GM23338 (cell line): ENCODE measurements around the gene SNUPN. TPM values are rescaled to one million over a fixed set of nuclear protein-coding genes. Genes with fewer than 3 reads are reported as not detected.

Source experiments
- ATAC-seq: fragments of 200-7000 bp; cut with Tn5 transposase; 3 replicates; pipeline ENCODE4 v1.9.1; 2020
- DNase-seq: peaks from one replicate; pipeline ENCODE4 v3.0.0-alpha.2; 2015; ENCODE audit warnings: low spot score
- H2AFZ ChIP-seq: fragments of 200-600 bp; sonication (generic); 2 replicates; pipeline ENCODE4 v1.8.0; 2016; ENCODE audit warnings: antibody characterized with exemption, mild to moderate bottlenecking, moderate library complexity
- H3F3A ChIP-seq: fragments of 200-600 bp; sonication (generic); replicated peaks from 2 replicates; pipeline ENCODE4 v1.8.0; 2017; ENCODE audit warnings: antibody characterized with exemption, mixed run types, low read depth
- H3K27ac ChIP-seq: fragments of 200-600 bp; sonication (generic); 2 replicates; pipeline ENCODE4 v1.6.1; 2016; ENCODE audit warnings: low read depth
- H3K27me3 ChIP-seq: fragments of 200-600 bp; sonication (generic); 2 replicates; pipeline ENCODE4 v1.8.0; 2016; ENCODE audit warnings: mild to moderate bottlenecking, mixed run types, moderate library complexity; ENCODE audit not compliant: insufficient read depth
- H3K36me3 ChIP-seq: fragments of 200-600 bp; sonication (generic); 2 replicates; pipeline ENCODE4 v1.8.0; 2016; ENCODE audit warnings: mild to moderate bottlenecking; ENCODE audit not compliant: insufficient read depth
- H3K4me1 ChIP-seq: fragments of 200-600 bp; sonication (generic); 2 replicates; pipeline ENCODE4 v1.8.0; 2016; ENCODE audit warnings: mild to moderate bottlenecking, moderate library complexity; ENCODE audit not compliant: insufficient read depth
- H3K4me2 ChIP-seq: fragments of 200-600 bp; sonication (generic); 2 replicates; pipeline ENCODE4 v1.7.1; 2017; ENCODE audit warnings: mixed run types
- H3K4me3 ChIP-seq: fragments of 200-600 bp; sonication (generic); 2 replicates; pipeline ENCODE4 v1.6.1; 2016; ENCODE audit warnings: mixed run types
- H3K79me2 ChIP-seq: fragments of 200-600 bp; sonication (generic); replicated peaks from 2 replicates; pipeline ENCODE4 v1.8.0; 2017; ENCODE audit warnings: mild to moderate bottlenecking; ENCODE audit not compliant: insufficient read depth
- H3K9me2 ChIP-seq: fragments of 200-600 bp; sonication (generic); 2 replicates; pipeline ENCODE4 v1.8.0; 2017; ENCODE audit not compliant: insufficient read depth
- H4K20me1 ChIP-seq: fragments of 200-600 bp; sonication (generic); replicated peaks from 2 replicates; pipeline ENCODE4 v1.8.0; 2017; ENCODE audit warnings: mild to moderate bottlenecking; ENCODE audit not compliant: insufficient read depth
- H3K27ac Mint-ChIP-seq: 2 replicates; pipeline ENCODE4 v1.8.0; 2020; ENCODE audit warnings: inconsistent platforms, mild to moderate bottlenecking, moderate library complexity, mixed read lengths
- H3K27me3 Mint-ChIP-seq: 3 replicates; pipeline ENCODE4 v1.8.0; 2022; ENCODE audit warnings: low read depth, mild to moderate bottlenecking, moderate library complexity, mixed read lengths, inconsistent platforms; ENCODE audit not compliant: insufficient read depth, poor library complexity
- H3K36me3 Mint-ChIP-seq: 3 replicates; pipeline ENCODE4 v1.8.0; 2021; ENCODE audit warnings: low read depth, mild to moderate bottlenecking, inconsistent platforms, moderate library complexity, mixed read lengths
- H3K4me1 Mint-ChIP-seq: 3 replicates; pipeline ENCODE4 v1.8.0; 2020; ENCODE audit warnings: mild to moderate bottlenecking, inconsistent platforms, mixed read lengths
- H3K4me3 Mint-ChIP-seq: 3 replicates; pipeline ENCODE4 v1.8.0; 2021; ENCODE audit warnings: moderate library complexity, mild to moderate bottlenecking, inconsistent platforms, mixed read lengths
- H3K9me3 Mint-ChIP-seq: 3 replicates; pipeline ENCODE4 v1.8.0; 2020; ENCODE audit warnings: moderate library complexity, mild to moderate bottlenecking, inconsistent platforms, mixed read lengths
- EZH2 ChIP-seq: fragments of 200-600 bp; sonication (generic); IDR thresholded peaks from one replicate; pipeline ENCODE4 v1.8.0; 2017; ENCODE audit warnings: antibody characterized with exemption, mild to moderate bottlenecking, low read depth; ENCODE audit not compliant: unreplicated experiment
- EZH2phosphoT487 ChIP-seq: fragments of 200-600 bp; sonication (generic); IDR thresholded peaks from one replicate; pipeline ENCODE4 v1.8.1; 2018; ENCODE audit warnings: antibody characterized with exemption; ENCODE audit not compliant: unreplicated experiment
- NANOG ChIP-seq: IDR thresholded peaks from 2 replicates; pipeline ENCODE4 v1.6.1; 2016; ENCODE audit warnings: antibody characterized with exemption, borderline replicate concordance
- REST ChIP-seq: IDR thresholded peaks from one replicate; pipeline ENCODE4 v1.6.1; 2018; ENCODE audit warnings: antibody characterized with exemption; ENCODE audit not compliant: unreplicated experiment
- STAT1 ChIP-seq: IDR thresholded peaks from one replicate; pipeline ENCODE4 v1.6.1; 2016; ENCODE audit warnings: antibody characterized with exemption; ENCODE audit not compliant: unreplicated experiment
- ZNF114 ChIP-seq: fragments of 250-450 bp; sonication (Bioruptor Pico); IDR thresholded peaks from 2 replicates; pipeline ENCODE4 v1.5.0; 2020; ENCODE audit warnings: mild to moderate bottlenecking, moderate library complexity
- ZNF462 ChIP-seq: fragments of 250-450 bp; sonication (Bioruptor Pico); IDR thresholded peaks from 2 replicates; pipeline ENCODE4 v1.5.0; 2020; ENCODE audit warnings: mild to moderate bottlenecking, moderate library complexity
- polyA plus RNA-seq: library from polyadenylated mRNA; unstranded; fragments of >200 nt; fragmentation: Nextera tagmentation; extraction: Ambion mirVana; gene quantifications from 2 replicates; pipeline ENCODE4 v1.2.1, GENCODE V29; 2016
- total RNA-seq: library from RNA; depleted of rRNA; stranded (reverse); fragments of >200 nt; shearing (Covaris generic); gene quantifications from 2 replicates; pipeline ENCODE4 v1.2.3, GENCODE V29; 2014

SNUPN gene
- total and polyA plus RNA-seq, 2 experiments from 2014 or later = 20.5 to 27.7 TPM

GRCh38 chr15:75590239-75590638 is 35.3 kb downstream of the SNUPN start (continued):
- TF ChIP-seq ZNF462 (CRISPR knock-in tag) = no peak
- no peak for TF ChIP-seq REST
- TF ChIP-seq NANOG = no peak
- TF ChIP-seq EZH2phosphoT487 = no peak
- no peak for TF ChIP-seq STAT1

GRCh38 chr15:75589071-75589470 is 36.5 kb downstream of the SNUPN start:
- Histone ChIP-seq H3K4me3 (no peak overlapping the region), H3K9me2 (no peaks in the 10 kb centered on the region), H3K4me1 (peaks cover 4% of the 10 kb centered on the region; the same call in 1 of the 2 replicates), H3K27me3 (no peaks in the 10 kb centered on the region), H3K79me2 (no peaks in the 10 kb centered on the region), H3K4me2 (no peak overlapping the region), H3K27ac (no peak overlapping the region), H3K36me3 (no peaks in the 10 kb centered on the region), H3F3A (no peaks in the 10 kb centered on the region), H4K20me1 (no peaks in the 10 kb centered on the region), H2AFZ (no peak overlapping the region)
- ATAC-seq (no peak), DNase-seq (no peak)
- Mint-ChIP-seq H3K4me3 (no peak overlapping the region), H3K27ac (no peak overlapping the region), H3K27me3 (peaks cover 11% of the 10 kb centered on the region), H3K36me3 (peaks cover 7% of the 10 kb centered on the region; the same call in 2 of the 3 replicates), H3K4me1 (peaks cover 1% of the 10 kb centered on the region; the same call in 2 of the 3 replicates), H3K9me3 (no peaks in the 10 kb centered on the region)
- TF ChIP-seq ZNF114 (CRISPR knock-in tag) = no peak
- TF ChIP-seq NANOG = no peak
- TF ChIP-seq EZH2 = no peak
- TF ChIP-seq STAT1 = no peak
- no peak for TF ChIP-seq REST
